ENCODE data around the gene MTA3.

Gene MTA3

GRCh38 chr2:42568401-42569115, at the start of gene MTA3:
Gene MTA3, plus strand, starts transcription at chr2:42568632. Its CDS starts 114 bp downstream, at chr2:42568746.
- H3K27ac Mint-ChIP-seq = peak within 1 kb of the TSS; percentile 97 to 98
- DNase-seq = peak; percentile 54 to 67
- no peaks in the 10 kb centered on the region for H3K27me3 Mint-ChIP-seq
- peak within 1 kb of the TSS; percentile 94 for H3K4me3 Mint-ChIP-seq
- ATAC-seq = peak; percentile 80
- no peaks in the 10 kb centered on the region for H3K9me3 Mint-ChIP-seq
- peaks cover 32% of the 10 kb centered on the region for H3K4me1 Mint-ChIP-seq

- Mint-ChIP-seq H3K27ac (no peak overlapping the region), H3K4me3 (no peak overlapping the region), H3K27me3 (no peaks in the 10 kb centered on the region), H3K9me3 (no peaks in the 10 kb centered on the region), H3K4me1 (peaks cover 7% of the 10 kb centered on the region)
- ATAC-seq (no peak), DNase-seq (no peak)
These were observed 48.8 kb upstream of the MTA3 start for GRCh38 chr2:42519624-42520023.

- DNase-seq = no peak
- Mint-ChIP-seq H3K4me1 (peaks cover 7% of the 10 kb centered on the region), H3K27ac (peak overlapping the region in 1 of 2 donors; percentile 5), H3K27me3 (no peaks in the 10 kb centered on the region), H3K9me3 (no peaks in the 10 kb centered on the region), H3K4me3 (no peak overlapping the region)
- ATAC-seq = no peak
These were observed 46.4 kb upstream of the MTA3 start for GRCh38 chr2:42522035-42522434.

- DNase-seq (no peak), ATAC-seq (no peak)
- Mint-ChIP-seq H3K27me3 (no peaks in the 10 kb centered on the region), H3K4me1 (peaks cover 7% of the 10 kb centered on the region), H3K9me3 (no peaks in the 10 kb centered on the region), H3K4me3 (peak overlapping the region in 1 of 2 donors; percentile 60), H3K27ac (no peak overlapping the region)
These were observed 45.1 kb upstream of the MTA3 start for GRCh38 chr2:42523341-42523740.

- H3K27me3 Mint-ChIP-seq = no peaks in the 10 kb centered on the region
- no peak overlapping the region for H3K27ac Mint-ChIP-seq
- H3K4me1 Mint-ChIP-seq = no peaks in the 10 kb centered on the region
- no peaks in the 10 kb centered on the region for H3K9me3 Mint-ChIP-seq
- no peak overlapping the region for H3K4me3 Mint-ChIP-seq
- ATAC-seq = no peak
- DNase-seq = no peak
These were observed 36.0 kb upstream of the MTA3 start for GRCh38 chr2:42532397-42532796.

- Mint-ChIP-seq H3K9me3 (peaks cover 0 to 5% of the 10 kb centered on the region in 2 donors), H3K4me3 (no peak overlapping the region), H3K4me1 (no peaks in the 10 kb centered on the region), H3K27me3 (no peaks in the 10 kb centered on the region), H3K27ac (no peak overlapping the region)
- ATAC-seq (no peak), DNase-seq (no peak)
These were observed 30.9 kb upstream of the MTA3 start for GRCh38 chr2:42537493-42537892.

GRCh38 chr2:42542871-42543270, 25.6 kb upstream of the MTA3 start:
- Mint-ChIP-seq H3K4me1 (peaks cover 9% of the 10 kb centered on the region), H3K4me3 (no peak overlapping the region), H3K9me3 (peaks cover 0 to 5% of the 10 kb centered on the region in 2 donors), H3K27me3 (no peaks in the 10 kb centered on the region), H3K27ac (no peak overlapping the region)
- DNase-seq = no peak
- ATAC-seq = no peak

GRCh38 chr2:42545023-42545721, 23.3 kb upstream of the MTA3 start:
- H3K9me3 Mint-ChIP-seq = no peaks in the 10 kb centered on the region
- H3K27me3 Mint-ChIP-seq = no peaks in the 10 kb centered on the region
- peaks cover 9% of the 10 kb centered on the region for H3K4me1 Mint-ChIP-seq
- ATAC-seq (no peak), DNase-seq (no peak)
- H3K4me3 Mint-ChIP-seq = no peak overlapping the region
- H3K27ac Mint-ChIP-seq = peak overlapping the region in 1 of 2 donors; percentile 19

GRCh38 chr2:42545841-42546390, 22.5 kb upstream of the MTA3 start:
- DNase-seq (no peak), ATAC-seq (no peak)
- Mint-ChIP-seq H3K9me3 (no peaks in the 10 kb centered on the region), H3K4me3 (no peak overlapping the region), H3K27me3 (no peaks in the 10 kb centered on the region), H3K27ac (no peak overlapping the region), H3K4me1 (peaks cover 9% of the 10 kb centered on the region)

- no peak for ATAC-seq
- H3K4me3 Mint-ChIP-seq = no peak overlapping the region
These were observed 21.4 kb upstream of the MTA3 start for GRCh38 chr2:42547014-42547413.

GRCh38 chr2:42547446-42548295, 20.8 kb upstream of the MTA3 start:
- peak overlapping the region in 1 of 2 donors; percentile 20 for H3K27ac Mint-ChIP-seq
- ATAC-seq = no peak

More at GRCh38 chr2:42547014-42547413, 21.4 kb upstream of the MTA3 start:
- peaks cover 9% of the 10 kb centered on the region for H3K4me1 Mint-ChIP-seq
- H3K27me3 Mint-ChIP-seq = no peaks in the 10 kb centered on the region
- no peaks in the 10 kb centered on the region for H3K9me3 Mint-ChIP-seq
- DNase-seq = no peak
- peak overlapping the region in 1 of 2 donors; percentile 20 for H3K27ac Mint-ChIP-seq

GRCh38 chr2:42550870-42551269, 17.6 kb upstream of the MTA3 start:
- H3K27me3 Mint-ChIP-seq = no peaks in the 10 kb centered on the region
- no peak overlapping the region for H3K27ac Mint-ChIP-seq
- no peak overlapping the region for H3K4me3 Mint-ChIP-seq
- ATAC-seq (no peak), DNase-seq (no peak)
- H3K9me3 Mint-ChIP-seq = no peaks in the 10 kb centered on the region
- H3K4me1 Mint-ChIP-seq = peaks cover 9% of the 10 kb centered on the region

More at GRCh38 chr2:42547446-42548295, 20.8 kb upstream of the MTA3 start:
- DNase-seq = no peak
- H3K4me1 Mint-ChIP-seq = peaks cover 9% of the 10 kb centered on the region
- no peaks in the 10 kb centered on the region for H3K9me3 Mint-ChIP-seq
- no peak overlapping the region for H3K4me3 Mint-ChIP-seq
- no peaks in the 10 kb centered on the region for H3K27me3 Mint-ChIP-seq

GRCh38 chr2:42554392-42554791, 14.0 kb upstream of the MTA3 start:
- Mint-ChIP-seq H3K4me1 (no peaks in the 10 kb centered on the region), H3K27me3 (no peaks in the 10 kb centered on the region), H3K4me3 (no peak overlapping the region), H3K27ac (no peak overlapping the region), H3K9me3 (no peaks in the 10 kb centered on the region)
- no peak for ATAC-seq
- no peak for DNase-seq

- ATAC-seq (no peak), DNase-seq (no peak)
- no peak overlapping the region for H3K4me3 Mint-ChIP-seq
- no peak overlapping the region for H3K27ac Mint-ChIP-seq
- no peaks in the 10 kb centered on the region for H3K9me3 Mint-ChIP-seq
- no peaks in the 10 kb centered on the region for H3K4me1 Mint-ChIP-seq
- H3K27me3 Mint-ChIP-seq = no peaks in the 10 kb centered on the region
These were observed 12.0 kb upstream of the MTA3 start for GRCh38 chr2:42556315-42556890.

- Mint-ChIP-seq H3K27ac (no peak overlapping the region), H3K9me3 (no peaks in the 10 kb centered on the region), H3K27me3 (no peaks in the 10 kb centered on the region), H3K4me3 (no peak overlapping the region), H3K4me1 (no peaks in the 10 kb centered on the region)
- no peak for DNase-seq
- no peak for ATAC-seq
These were observed 11.1 kb upstream of the MTA3 start for GRCh38 chr2:42557306-42557705.
